ENCODE results near the gene ENDOG.
"Not testable (repeated sequence)": the region's sequence is repeated elsewhere in the genome, so short reads cannot be mapped to it uniquely, and the experiment has no call there.

ENDOG gene

GRCh38 chr9:128829477-128830251 lies 11.4 kb downstream of the ENDOG start, which contains the start of gene SPOUT1:
Gene SPOUT1 (minus strand): TSS chr9:128829794. CDS start chr9:128829780, 14 bp downstream.
- peak; percentile 87 for DNase-seq

DNA sequence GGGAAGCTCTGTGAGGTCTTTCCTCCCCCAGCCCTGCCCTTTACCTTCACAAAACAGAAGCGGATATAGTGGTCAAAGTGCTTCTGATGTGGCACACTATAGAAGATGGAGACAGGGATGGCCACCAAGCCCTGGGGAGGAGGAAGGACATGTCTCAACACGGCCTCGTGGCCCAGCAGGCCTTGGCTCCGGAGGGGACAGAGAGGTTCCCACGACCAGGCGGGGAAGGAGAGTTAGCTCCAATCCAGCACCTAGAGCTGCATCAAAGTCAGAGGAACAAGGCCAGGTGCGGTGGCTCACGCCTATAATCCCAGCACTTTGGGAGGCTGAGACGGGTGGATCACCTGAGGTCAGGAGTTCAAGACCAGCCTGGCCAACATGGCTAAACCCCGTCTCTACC lies 15.4 kb downstream of the ENDOG start:
- no peak for DNase-seq

DNA sequence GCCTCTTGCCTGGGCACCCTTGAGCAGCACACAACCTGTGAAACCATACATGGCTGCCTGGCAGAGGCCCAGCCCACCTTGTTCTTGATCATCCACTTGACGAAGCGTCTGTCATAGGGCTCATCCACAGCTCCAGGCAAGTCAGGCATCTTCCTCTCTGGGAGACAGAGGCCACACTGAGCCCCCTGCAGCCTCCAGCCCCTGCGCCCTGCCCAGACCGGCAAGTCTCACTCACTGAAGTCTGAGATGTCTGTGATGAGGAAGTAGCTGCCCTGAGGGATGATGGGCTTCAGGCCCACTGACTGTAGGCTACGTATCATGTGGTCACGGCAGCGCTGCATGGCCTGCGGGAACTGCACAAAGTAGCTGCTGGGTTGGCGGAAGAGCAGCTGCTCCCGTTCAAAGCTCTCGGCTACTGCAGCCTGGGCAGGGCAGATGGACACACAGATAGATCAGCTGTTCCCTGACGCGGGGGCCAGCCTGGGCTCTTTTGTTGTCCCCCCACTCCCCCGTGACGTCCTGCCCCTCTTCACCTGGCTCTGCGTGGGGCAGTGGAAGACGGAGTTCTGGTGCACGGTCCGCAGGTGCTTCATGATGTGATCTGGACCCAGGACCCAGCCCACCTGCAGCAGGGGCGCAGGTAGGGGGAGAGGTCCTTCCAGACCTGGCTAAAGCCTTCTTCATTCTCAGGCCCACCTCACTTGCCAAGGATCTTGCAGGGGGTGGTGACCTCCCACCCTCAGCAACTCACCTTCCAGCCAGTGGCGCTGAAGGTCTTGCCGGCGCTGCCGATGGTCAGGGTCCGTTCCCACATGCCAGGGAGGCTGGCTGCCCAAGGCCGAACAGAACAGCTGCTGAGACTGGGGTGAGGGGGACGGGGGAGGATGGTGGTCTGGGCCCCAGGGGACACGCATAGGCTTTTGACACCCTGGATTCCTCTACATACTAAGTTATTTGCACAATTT lies 17.2 kb downstream of the ENDOG start:
- DNase-seq: no peak

- no peak for DNase-seq
These were observed 18.3 kb downstream of the ENDOG start for GRCh38 chr9:128836509-128837145.

DNA sequence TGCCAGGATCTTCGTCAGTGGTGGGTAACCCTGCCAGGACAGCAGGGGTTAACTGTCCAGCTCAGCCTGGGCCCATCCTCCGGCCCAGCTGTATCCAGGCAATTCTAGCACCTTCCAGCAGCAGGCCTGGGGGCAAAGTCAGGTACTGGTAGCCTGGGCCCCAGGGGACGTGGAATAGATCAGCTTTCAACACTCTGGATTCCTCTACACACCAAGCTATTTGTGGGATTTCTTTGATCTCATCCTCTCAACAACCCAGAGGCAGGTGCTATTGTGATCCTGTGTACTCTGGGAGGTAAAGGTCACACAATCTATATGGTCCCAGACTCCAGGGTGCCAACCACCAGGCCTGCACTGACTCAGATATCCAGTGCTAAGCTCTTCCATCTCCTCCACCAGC lies 20.0 kb downstream of the ENDOG start:
- DNase-seq: no peak

DNA sequence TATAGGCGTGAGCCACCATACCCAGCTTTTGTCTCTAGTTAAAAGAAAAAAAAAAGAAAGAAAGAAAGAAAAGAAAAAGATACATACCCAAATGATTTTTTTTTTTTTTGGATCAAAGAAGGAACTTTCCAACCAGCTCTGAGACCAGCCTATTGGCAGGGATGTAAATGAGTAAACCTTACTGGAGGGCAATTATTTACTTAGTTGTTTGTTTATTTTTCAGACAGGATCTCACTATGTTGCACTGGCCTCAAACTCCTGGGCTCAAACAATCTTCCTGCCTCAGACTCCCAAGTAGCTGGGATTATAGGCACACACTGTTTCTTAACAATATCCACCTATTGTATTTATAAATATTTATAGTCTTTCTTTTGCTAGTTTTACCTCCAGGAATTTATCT lies 22.2 kb downstream of the ENDOG start:
- DNase-seq: no peak

DNA sequence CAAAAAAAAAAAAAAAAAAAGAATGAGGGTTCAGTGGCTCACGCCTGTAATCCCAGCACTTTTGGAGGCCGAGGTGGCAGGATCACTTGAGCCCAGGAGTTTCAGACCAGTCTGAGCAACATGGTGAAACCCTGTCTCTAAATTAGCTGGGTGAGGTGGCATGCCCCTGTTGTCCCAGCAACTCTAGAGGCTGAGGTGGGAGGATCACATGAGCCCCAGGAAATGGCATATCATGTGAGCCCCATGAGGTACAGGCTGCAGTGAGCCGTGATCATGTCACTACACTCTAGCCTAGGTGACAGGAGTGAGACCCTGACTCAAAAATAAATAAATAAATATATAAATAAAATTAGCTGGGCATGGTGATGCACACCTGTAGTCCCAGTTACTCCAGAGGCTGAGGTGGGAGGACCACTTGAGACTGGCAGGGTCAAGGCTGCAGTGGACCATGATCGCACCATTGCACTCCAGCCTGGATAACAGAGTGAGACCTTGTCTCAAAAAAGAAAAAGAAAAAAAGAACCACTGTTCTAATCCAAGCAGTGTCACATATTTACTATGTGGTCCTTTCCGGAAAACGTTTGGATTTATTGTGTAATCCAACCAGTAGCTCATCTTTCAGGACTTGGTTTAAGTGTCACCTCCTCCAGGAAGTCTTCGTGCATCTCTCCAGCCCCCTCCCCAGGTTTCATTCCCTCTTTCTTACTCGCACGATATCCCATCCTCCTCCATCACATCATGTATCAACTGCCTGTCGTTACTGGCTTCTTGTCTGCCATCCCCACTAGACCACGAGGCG lies 23.6 kb downstream of the ENDOG start:
- no peak for DNase-seq

DNA sequence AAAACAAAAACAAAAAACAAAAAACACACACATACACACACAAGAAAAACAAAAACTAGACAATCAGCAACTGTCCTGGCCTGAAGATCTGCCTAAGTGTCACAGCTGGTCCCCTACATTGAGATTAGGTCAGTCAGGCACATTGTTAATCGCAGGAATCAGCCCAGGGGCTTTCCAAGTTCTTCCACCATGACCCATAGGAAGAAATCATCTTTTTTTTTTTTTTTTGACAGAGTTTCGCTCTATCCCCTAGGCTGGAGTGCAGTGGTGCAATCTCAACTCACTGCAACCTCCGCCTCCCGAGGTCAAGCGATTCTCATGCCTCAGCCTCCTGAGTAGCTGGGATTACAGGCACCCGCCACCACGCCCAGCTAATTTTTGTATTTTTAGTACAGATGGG lies 24.9 kb downstream of the ENDOG start:
- not testable (repeated sequence) for DNase-seq

GRCh38 chr9:128845186-128845931 lies 27.1 kb downstream of the ENDOG start:
- no peak for DNase-seq

- no peak for DNase-seq
These were observed 28.4 kb downstream of the ENDOG start for GRCh38 chr9:128846680-128847030.

- DNase-seq: no peak
These were observed 29.5 kb downstream of the ENDOG start for GRCh38 chr9:128847803-128848202.

GRCh38 chr9:128851024-128851423 lies 32.7 kb downstream of the ENDOG start:
- not testable (repeated sequence) for DNase-seq

GRCh38 chr9:128851779-128852600 lies 33.7 kb downstream of the ENDOG start:
- DNase-seq: not testable (repeated sequence)

DNA sequence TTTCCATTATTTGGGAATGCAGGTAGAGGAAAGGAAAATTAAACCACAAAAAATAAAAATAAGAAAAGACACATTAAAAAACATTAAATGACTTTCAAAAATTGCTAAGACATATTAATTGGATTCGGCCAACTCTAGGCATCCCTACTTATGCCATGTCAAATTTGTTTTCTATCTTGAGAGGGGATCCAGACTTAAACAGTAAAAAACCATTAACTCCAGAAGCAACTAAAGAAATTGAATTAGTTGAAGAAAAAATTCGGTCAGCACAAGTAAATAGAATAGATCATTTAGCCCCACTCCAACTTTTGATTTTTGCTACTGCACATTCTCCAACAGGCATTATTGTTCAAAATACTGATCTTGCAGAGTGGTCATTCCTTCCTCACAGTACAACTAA lies 34.3 kb downstream of the ENDOG start:
- DNase-seq: not testable (repeated sequence)

DNA sequence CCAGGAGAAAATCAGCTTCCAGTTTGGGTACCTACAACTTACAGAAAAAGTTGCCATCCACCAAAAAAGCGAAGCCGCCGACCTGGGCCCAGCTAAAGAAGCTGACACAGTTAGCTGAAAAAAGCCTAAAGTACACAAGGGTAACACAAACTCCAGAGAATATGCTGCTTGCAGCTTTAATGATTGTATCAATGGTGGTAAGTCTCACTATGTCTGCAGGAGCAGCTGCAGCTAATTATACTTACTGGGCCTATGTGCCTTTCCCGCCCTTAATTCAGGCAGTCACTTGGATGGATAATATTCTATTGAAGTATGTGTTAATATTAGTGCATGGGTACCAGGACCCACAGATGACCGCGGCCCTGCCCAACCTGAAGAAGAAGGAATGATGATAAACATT lies 36.2 kb downstream of the ENDOG start:
- DNase-seq: not testable (repeated sequence)

DNA sequence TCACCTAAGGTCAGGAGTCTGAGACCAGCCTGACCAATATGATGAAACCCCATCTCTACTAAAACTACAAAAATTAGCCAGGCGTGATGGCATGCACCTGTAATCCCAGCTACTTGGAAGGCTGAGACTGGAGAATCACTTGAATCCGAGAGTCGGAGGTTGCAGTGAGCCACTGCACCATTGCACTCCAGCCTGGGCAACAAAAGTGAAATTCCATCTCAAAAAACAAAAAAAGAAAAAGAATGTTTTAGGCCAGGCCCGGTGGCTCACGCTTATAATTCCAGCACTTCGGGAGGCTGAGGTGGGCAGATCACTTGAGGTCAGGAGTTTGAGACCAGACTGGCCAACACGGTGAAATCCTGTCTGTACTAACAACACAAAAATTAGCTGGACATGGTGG lies 40.2 kb downstream of the ENDOG start:
- DNase-seq: not testable (repeated sequence)

DNA sequence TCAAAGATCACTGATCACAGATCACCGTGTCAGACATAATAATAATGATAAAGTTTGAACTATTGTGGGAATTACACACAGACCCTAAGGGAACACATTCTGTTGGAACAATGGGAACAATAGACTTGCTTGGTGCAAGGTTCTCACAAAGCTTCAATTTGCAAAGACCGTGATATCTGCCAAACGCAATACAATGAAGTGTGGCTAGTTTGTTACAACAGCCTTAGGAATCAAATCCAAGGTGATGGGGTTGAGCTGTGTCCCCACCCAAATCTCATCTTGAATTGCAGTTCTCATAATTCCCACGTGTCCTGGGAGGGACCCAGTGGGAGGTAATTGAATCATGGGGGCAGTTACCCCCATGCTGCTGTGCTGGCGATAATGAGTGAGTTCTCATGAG lies 42.6 kb downstream of the ENDOG start:
- no peak for DNase-seq

DNA sequence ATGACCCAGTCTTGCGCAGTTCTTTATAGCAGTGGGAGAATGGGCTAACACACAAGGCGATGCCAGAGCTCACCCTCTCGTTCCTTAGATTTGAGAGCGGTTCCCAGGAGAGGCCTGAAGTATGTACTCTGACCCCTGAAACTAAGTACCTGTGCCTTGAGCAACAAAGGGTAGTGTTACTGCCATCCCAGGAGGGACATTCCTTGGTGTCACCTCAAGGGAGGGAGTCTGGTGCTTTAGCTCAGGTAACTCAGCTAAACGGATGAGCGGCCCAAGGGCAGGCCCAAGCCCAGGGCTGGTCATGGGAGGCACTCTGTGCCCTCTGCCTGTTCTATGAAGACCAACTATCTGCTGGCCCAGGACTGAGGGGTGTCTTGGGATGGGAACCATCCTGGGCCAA lies 43.2 kb downstream of the ENDOG start:
- DNase-seq: no peak

DNA sequence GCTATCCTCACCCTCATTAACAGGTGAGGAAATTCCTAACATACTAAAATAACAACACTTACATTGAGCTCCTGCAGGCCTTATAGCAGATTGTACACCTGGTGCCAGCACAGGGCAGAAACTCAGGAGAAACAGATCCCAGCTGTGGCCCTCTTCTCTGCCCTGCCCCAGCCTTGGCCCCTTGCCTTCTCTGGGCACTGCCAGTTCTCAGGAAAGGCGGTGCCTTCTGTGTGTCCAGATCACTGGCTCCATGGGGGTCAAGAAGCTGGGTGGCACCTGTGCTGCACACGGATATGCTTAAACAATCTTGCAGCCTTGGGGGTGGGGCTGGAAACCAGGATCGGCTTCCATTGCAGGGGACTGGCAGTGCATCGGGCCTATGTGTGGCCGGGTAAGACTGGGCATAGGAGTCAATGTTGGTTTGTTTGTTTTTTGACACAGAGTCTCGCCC lies 44.1 kb downstream of the ENDOG start:
- no peak for DNase-seq

GRCh38 chr9:128863647-128864046 lies 45.3 kb downstream of the ENDOG start:
- DNase-seq: peak; percentile 44

Measured in T1000 (cell line).